GM20431 (cell line): ENCODE data around the gene RAB40C.

Experiments
- in situ Hi-C: fragments of 300-500 bp; cut with MseI, MboI; formaldehyde crosslinking; loops from one replicate; pipeline ENCODE4 v1.15.0; 2020; ENCODE audit warnings: low sequenced_read_pairs; ENCODE audit not compliant: unreplicated experiment

Gene RAB40C

DNA sequence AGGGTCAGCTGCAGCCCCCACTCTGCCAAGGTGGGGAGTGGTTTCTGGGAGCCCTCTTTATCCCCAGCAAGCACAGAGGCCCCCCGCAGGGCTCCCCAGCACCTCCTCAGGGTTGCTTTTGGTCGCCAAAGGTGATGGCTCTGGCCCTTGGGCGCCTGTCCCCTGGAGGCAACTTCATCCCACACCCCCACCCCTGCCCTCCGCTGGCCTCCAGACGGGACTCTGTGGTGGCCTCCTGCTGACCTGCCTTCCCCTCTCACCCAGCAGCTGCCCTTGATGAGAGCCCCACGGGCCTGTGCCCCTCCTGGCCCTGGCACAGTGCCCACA lies 70.2 kb downstream of the RAB40C start:
- in situ Hi-C loops: no loop called here

DNA sequence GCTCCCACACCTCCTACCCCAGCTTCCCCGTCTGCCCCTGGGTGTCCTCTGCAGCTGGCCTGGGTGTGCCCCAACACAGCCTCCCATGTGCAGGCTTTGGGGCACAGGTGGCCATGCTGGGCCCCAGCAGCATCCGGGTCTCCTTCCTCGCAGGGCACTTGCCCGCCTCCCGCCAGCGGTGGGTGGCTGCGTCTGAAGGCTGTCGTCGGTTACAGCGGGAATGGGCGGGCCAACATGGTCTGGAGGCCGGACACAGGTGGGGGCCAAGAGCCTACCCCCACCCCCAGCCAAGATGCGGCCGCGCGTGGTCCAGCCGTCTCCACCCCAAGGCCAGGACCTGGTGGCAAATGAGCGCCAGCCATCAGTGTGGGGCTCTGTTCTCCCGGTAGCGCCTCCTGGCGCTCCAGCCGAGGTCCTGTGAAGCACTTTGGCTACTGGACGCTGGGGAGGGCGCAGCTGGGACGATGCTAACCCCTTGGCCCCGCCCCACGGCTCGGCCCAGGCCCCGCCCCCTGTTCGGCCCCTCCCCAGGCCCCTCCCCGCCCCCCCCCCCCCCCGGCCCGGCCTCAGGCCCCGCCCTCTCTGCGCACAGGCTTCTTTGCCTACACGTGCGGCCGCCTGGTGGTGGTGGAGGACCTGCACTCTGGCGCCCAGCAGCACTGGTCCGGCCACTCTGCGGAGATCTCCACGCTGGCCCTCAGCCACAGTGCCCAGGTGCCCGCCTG lies 70.8 kb downstream of the RAB40C start:
- in situ Hi-C loops: no loop called here

DNA sequence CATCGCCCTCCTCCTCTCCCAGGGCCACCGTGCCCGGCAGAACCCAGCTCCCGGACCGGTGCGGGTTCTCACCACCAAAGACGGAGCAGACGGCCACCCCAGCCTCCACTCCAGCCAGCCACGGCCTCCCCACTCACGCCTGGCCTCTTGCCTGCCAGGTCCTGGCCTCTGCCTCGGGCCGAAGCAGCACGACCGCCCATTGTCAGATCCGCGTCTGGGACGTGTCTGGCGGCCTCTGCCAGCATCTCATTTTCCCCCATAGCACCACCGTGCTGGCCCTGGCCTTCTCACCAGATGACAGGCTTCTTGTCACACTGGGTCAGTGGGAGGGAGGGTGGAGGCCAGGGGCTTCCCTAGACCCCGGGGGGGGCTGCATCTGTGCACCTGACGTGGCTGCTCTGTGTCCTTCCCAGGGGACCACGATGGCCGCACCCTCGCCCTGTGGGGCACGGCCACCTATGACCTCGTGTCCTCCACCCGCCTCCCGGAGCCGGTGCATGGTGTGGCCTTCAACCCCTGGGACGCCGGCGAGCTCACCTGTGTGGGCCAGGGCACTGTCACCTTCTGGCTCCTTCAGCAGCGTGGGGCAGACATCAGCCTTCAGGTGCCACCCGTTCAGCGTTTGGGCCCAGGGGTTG lies 71.4 kb downstream of the RAB40C start:
- in situ Hi-C loops: no loop called here

DNA sequence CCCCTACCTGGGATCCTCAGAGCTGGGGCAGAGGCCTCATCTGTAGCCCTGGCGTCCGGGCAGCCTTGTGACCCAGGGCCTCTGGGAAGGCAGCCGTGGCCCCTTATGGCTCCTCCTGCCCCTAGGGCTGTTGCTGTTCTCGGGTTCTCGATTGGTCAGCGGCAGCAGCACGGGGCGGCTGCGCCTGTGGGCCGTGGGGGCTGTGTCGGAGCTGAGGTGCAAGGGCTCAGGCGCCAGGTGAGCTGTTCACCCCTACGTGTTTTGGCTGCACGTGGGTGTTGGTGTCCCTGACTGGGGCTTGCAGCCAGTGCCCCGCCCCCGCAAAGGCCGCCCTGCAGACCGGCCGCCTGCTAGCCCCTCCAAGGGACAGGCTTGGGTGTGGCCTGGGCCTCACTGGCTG lies 72.2 kb downstream of the RAB40C start:
- in situ Hi-C loops: no loop called here

DNA sequence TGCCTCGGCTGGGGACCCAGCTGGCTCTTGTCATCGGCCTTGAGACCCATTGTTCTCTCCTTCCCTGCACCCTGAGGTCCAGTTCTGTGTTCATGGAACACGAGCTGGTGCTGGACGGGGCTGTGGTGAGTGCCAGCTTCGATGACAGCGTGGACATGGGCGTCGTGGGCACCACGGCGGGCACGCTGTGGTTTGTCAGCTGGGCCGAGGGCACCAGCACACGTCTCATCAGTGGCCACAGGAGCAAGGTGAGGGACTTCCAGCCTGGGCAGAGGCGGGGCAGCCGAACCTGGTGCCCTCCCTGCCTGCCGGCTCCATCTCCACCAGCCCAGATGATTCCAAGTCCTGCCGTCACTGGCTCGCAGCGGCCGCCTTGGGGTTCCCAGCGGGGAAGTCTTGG lies 72.7 kb downstream of the RAB40C start:
- in situ Hi-C loops: no loop called here

DNA sequence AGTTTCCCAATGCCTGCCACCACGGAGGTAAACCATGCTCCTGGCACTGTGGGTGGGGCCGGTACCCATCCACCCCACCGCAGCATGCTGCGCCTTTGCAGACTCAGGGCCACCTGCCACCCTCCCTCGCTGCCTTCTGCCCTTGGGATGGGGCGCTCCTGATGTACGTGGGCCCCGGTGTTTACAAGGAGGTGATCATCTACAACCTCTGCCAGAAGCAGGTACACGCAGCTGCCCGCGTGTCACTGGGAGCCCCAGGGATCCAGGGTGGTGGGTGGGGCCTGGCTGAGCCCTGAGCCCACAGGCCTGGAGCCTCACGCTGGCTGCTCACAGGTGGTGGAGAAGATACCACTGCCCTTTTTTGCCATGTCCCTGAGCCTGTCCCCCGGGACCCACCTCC lies 76.7 kb downstream of the RAB40C start:
- in situ Hi-C loops: no loop called here

DNA sequence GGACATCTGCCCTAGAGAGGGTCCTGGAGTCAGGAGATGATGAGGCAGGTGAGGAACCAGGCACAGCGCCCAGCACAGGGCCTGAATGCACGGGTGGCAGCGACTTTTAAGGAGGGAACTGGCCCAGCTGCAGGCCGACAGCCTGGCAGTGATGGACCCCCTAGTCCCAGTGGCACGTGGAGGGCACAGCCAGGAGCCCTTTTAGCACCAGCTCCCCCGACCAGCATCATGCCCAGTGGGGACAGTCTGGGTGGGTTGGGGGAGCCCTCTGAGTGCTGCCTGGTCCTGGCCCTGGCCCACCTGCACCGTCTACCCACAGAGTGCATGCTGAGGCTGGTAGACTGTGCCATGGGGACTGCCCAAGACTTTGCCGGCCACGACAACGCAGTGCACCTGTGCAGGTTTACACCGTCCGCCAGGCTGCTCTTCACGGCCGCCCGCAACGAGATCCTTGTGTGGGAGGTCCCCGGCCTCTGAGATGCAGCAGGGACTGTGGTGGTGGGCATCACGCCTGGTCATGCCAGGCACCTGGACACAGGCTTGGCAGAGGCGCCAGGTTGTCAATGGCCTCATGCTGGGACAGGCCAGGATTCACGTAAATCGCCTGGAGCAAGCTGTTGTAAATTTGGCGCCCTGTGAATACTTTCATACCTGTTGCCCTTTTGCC lies 77.4 kb downstream of the RAB40C start:
- in situ Hi-C loops: no loop called here

DNA sequence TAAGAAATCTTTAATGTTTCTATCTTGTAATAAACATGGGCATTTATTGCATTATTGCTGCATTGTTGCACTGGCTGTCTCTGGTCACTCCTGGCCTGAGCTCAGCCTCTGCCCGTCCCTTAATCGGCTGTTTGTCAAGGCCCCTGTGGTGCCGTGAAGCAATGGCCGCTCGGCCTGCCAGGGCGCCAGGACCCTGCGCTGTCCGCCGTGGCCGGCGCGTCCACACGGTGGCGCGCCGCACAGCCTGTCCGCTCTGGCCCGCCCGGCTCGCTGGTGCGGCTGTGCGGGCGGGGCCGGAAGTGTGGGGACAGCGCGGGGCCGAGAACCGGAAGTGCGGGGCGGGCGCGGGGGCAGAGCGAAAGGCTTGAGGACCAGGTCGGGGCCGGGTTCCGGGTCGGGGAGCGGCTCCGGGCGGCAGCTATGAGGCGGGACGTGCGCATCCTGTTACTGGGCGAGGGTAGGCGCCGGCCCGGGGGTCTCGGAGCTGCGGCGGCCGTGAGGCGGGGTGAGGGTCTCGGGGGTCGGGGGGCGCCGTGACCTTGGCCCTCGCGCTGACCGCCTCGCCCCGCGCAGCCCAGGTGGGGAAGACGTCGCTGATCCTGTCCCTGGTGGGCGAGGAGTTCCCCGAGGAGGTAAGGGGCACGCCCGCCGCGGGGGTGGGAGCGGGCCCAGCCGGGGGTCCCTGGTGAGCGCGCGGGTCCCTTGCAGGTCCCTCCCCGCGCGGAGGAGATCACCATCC lies 78.1 kb downstream of the RAB40C start, which contains the start of gene RHOT2:
Gene RHOT2, plus strand, starts transcription at position 353 of the 739 bp plus-strand sequence. Its CDS starts 68 bp downstream, at position 421.
- in situ Hi-C loops: no loop called here

DNA sequence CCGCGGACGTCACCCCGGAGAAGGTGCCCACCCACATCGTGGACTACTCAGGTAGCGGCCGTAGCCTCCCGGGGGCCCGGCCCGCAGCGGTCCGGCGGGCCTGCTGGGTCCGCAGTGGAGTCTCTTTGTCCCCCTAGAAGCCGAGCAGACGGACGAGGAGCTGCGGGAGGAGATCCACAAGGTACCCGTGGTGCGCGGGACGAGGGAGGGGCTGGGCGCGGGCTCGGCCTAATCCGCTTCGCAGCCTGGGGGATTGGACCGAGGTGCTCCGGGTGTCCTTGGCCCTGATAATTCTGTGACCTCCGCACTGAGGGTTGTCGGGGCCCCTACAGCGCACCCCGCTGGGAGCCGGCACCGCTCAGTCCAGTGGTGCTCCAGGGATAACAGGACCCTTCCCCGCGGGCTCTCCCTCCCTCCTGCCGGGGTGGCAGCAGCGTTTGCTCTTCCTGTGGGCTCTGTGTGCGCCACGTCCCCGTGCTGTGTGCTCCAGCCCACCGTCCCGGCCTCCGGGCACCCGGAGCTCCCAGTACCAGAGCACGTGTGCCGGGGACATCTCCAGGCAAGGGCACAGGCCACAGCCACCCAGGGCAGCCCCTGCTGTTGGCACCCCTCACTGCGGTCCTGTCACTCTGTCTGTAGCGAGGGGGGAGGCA lies 78.8 kb downstream of the RAB40C start:
- in situ Hi-C loops: no loop called here

DNA sequence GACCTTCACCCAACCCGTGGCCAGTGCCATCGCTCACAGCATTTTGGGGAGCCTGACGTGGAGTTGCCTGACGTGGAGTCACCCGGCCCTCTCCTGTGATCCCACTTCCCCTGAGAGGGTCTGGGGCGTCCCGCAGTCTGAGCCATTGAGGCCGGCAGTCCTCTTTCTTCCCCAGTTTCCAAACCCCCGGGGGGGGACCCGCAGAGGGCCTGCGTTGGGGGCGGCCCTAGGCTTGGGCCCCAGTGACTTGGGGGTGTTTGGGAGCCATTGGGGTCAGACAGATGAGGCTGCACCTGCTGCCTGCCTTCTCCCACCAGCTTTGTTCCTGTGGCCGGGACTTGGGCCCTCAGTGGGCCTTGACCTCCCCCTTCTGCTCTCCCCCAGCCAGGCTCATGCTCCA lies 79.8 kb downstream of the RAB40C start:
- in situ Hi-C loops: no loop called here

DNA sequence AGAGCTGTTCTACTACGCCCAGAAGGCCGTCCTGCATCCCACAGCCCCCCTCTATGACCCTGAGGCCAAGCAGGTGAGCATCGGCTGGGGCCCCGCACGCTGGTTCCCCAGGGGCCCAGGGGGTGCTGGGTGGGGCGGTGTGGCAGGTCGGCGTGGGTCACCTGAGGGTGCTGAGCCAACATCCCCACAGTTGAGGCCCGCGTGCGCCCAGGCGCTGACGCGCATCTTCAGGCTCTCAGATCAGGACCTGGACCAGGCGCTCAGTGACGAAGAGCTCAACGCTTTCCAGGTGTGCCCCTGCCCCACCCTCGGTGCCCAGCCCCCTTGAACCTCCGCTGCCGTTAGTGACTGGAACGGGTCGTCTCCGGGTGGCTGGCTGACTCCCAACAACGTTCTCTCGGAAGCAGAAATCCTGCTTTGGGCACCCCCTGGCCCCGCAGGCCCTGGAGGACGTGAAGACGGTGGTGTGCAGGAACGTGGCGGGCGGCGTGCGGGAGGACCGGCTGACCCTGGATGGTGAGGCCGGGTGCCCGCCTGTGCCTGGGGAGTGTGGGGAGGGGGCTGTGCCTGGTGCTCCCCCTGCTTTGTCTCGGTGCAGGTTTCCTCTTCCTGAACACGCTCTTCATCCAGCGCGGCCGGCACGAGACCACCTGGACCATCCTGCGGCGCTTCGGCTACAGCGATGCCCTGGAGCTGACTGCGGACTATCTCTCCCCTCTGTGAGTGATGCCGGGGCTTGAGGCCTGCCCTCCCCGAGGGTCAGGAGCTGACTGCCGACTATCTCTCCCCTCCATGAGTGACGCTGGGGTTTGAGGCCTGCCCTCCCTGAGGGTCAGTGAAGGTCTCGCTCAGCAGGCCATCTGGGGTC lies 80.9 kb downstream of the RAB40C start:
- in situ Hi-C loops: no loop called here

DNA sequence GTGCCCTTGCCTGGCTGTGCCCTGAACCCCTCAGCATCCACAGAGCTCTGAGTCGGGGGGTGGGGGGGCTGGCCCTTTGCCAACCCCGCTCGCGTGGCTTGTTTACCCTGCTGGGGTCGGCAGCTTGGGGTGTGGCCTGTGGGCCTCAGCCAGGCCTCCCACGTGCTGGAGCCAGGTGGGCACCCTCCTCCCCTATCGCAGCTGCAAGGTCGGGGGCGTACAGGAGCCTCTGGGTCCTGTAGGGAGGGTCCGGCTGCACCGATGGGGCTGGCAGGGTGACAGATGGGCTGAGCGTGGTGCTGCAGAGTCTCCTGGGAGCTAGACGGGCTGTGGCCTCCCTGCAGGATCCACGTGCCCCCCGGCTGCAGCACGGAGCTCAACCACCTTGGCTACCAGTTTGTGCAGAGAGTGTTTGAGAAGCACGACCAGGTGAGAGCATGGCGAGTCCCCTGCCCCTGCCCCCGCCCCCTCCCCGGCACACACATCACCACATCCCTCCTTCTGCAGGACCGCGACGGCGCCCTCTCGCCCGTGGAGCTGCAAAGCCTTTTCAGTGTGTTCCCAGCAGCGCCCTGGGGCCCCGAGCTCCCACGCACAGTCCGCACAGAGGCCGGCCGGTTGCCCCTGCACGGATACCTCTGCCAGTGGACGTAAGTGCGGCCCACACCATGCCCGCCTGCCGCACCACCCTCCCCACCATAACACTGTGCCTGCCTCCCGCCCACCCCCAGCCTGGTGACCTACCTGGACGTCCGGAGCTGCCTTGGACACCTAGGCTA lies 81.7 kb downstream of the RAB40C start:
- in situ Hi-C loops: no loop called here

DNA sequence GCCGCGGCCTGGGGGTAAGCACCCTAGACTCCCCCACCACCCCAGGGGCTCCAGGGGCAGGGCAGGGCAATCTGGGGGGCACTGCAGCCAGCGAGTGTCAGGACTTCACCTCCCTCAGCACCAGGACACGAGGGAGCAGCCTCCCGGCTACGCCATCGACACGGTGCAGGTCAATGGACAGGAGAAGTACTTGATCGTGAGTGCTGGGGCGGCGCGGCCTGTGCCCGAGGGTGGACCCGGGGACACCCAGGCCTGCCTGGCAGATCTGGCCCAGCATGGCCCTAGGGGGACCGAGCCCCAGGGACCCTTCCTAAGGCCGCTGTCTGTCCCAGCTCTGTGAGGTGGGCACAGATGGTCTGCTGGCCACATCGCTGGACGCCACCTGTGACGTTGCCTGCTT lies 82.5 kb downstream of the RAB40C start:
- in situ Hi-C loops: no loop called here

DNA sequence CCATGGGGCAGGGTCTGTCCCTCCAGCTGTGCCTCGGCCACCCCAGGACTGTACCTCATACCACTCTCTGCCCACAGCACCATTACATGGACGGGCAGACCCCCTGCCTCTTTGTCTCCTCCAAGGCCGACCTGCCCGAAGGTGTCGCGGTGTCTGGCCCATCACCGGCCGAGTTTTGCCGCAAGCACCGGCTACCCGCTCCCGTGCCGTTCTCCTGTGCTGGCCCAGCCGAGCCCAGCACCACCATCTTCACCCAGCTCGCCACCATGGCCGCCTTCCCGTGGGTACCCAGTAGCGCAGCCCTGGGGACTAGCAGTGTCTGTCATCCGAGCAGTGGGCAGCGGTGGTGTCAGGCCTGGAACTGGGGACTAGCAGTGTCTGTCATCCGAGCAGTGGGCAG lies 83.0 kb downstream of the RAB40C start:
- in situ Hi-C loops: no loop called here

DNA sequence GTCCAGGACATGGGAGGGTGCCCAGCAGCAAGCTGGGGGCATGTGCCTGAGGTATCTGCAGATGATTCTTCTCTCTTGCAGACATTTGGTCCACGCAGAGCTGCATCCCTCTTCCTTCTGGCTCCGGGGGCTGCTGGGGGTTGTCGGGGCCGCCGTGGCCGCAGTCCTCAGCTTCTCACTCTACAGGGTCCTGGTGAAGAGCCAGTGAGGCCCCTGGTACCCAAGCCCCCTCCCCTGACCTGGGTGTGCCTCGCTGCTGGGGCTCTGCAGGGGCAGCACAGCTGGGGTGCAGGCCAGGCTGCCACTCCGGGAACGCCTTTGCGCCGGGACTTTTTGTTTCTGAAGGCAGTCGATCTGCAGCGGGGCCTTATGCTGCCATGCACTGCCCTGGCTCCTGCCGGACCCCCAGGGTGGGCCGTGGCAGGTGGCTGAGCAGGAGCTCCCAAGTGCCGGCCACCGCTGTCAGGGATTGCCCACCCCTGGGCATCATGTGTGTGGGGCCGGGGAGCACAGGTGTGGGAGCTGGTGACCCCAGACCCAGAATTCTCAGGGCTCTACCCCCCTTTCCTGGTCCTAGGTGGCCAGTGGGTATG lies 83.6 kb downstream of the RAB40C start:
- in situ Hi-C loops: no loop called here

DNA sequence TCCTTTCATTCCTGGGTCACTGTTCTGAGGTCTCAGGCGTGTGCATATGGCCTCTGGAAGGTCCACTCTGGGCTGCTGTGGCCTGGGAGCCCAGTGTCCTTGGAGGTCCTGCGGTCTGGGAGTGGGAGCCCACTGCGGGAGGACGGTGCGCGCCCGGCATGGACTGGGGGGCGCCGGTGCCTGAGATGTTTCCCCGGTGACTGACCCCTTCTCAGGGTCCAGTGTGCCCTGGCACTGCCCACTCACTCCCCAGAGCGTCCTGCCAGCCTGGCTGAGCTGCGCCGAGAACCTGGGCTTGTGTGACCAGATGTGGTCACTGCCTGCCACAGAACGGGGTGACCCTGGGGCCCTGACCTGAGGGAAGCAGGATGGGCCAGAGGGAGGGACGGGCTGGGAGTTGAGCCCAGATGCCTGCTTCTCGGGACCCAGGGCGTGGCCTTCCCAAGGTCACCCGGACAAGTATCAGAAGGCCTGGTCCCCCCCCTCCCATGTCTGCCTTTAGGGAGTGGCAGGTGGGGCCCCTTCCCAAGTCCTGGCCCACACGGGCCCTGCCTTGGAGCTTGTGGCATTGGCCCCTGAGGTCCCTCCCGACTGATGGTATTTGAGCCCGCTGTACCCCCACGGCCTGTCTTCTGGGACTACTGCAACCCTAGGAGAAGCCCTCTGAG lies 84.5 kb downstream of the RAB40C start:
- in situ Hi-C loops: no loop called here

DNA sequence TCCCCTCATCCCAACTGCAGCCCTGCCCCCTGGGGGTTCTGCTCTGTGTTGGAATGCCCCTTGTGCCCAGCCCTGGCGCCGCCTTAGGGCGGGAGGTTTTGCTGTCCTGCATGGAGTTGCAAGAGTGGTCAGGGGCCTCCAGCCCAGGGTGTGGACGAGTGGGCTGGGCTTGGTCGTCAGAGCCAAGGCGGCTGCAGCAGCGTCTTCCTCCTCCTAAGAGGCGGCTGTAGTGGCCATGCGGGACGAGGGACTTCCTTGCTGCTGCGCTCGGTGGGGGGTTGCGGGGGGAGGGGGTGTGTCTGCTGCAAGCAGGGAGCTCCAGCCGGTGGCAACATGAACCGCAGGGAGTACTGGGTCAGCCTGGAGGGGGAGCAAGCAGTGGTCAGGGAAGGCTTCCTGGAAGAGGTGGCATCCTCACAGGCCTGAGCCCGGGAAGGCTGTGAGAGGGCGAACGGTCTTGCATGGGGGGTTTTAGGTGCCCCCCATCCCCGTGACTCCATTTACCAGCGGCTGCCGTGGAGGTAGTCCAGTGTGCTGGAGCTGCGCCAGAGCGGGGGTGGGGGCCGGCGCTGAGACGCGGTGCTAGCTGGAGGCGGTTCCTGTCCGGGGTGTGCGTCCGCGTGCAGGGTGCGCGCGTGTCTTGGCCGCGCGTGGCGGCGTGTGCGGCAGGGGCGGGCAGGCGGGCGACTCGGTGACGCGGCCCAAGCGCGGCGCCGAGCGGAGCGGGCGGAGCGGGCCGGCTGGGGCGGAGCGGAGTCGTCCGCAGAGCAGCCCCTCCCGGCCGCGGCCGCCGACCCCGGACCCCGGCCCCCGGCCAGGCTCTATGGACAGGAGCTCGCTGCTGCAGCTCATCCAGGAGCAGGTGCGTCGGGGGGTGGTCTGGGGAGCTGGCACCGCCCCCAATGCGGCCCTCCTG lies 85.4 kb downstream of the RAB40C start, which contains the start of gene RHBDL1:
Gene RHBDL1, plus strand, starts transcription at position 704 of the 916 bp plus-strand sequence. Its CDS starts 120 bp downstream, at position 824.
- in situ Hi-C loops: no loop called here
